Mesenchymal stem cell (in vitro differentiated cells and primary cell): ENCODE results near the gene SLC25A21.

Experiments used
- DNase-seq: peaks from one replicate; pipeline ENCODE4 v3.0.0-alpha.2; 2013
- H2AFZ ChIP-seq: one replicate; pipeline ENCODE4 v1.6.1; 2013; ENCODE audit warnings: low read depth, mild to moderate bottlenecking, control low read depth, inconsistent platforms, low read length, moderate library complexity
- H2AK5ac ChIP-seq: 2 replicates; pipeline ENCODE4 v1.6.1; 2013; ENCODE audit warnings: low read length, moderate library complexity, mild to moderate bottlenecking, inconsistent platforms; ENCODE audit not compliant: severe bottlenecking
- H2BK120ac ChIP-seq: one replicate; pipeline ENCODE4 v1.6.1; 2013; ENCODE audit warnings: low read depth, mild to moderate bottlenecking, inconsistent platforms, low read length, moderate library complexity
- H2BK12ac ChIP-seq, 2 experiments: one replicate each; pipeline ENCODE4 v1.6.1; 2013; ENCODE audit warnings: inconsistent platforms in 2 of 2, low read length in 2 of 2, mild to moderate bottlenecking in 2 of 2, moderate library complexity in 2 of 2, control low read depth in 1 of 2
- H2BK15ac ChIP-seq: one replicate; pipeline ENCODE4 v1.6.1; 2013; ENCODE audit warnings: mild to moderate bottlenecking, low read depth, inconsistent platforms; ENCODE audit not compliant: poor library complexity, severe bottlenecking
- H2BK5ac ChIP-seq: 2 replicates; pipeline ENCODE4 v1.6.1; 2013; ENCODE audit warnings: low read depth, mild to moderate bottlenecking, low read length, control low read depth, inconsistent platforms; ENCODE audit not compliant: poor library complexity, severe bottlenecking
- H3K14ac ChIP-seq, 2 experiments: one replicate each; pipeline ENCODE4 v1.6.1; 2013; ENCODE audit warnings: inconsistent platforms in 2 of 2, low read length in 2 of 2, control low read depth in 1 of 2, mild to moderate bottlenecking in 1 of 2, moderate library complexity in 1 of 2
- H3K18ac ChIP-seq, 2 experiments: one replicate each; pipeline ENCODE4 v1.6.1; 2013; ENCODE audit warnings: inconsistent platforms in 2 of 2, low read length in 2 of 2, control low read depth in 1 of 2, low read depth in 1 of 2, mild to moderate bottlenecking in 1 of 2
- H3K23ac ChIP-seq, 2 experiments: one replicate each; pipeline ENCODE4 v1.6.1; 2013; ENCODE audit warnings: inconsistent platforms in 2 of 2, low read length in 2 of 2, mild to moderate bottlenecking in 2 of 2, moderate library complexity in 2 of 2, control low read depth in 1 of 2
- H3K27ac ChIP-seq: 2 replicates; pipeline ENCODE4 v1.5.1; 2013; ENCODE audit warnings: mild to moderate bottlenecking, moderate library complexity, low read length, control low read depth, inconsistent platforms; ENCODE audit not compliant: poor library complexity, severe bottlenecking
- H3K27me3 ChIP-seq, 2 experiments: 2 replicates each; pipeline versions ENCODE4 v1.6.1 to v1.7.0; 2013; ENCODE audit warnings: low read length in 2 of 2, mild to moderate bottlenecking in 2 of 2, moderate library complexity in 2 of 2, control low read depth in 1 of 2, inconsistent platforms in 1 of 2; ENCODE audit not compliant: control insufficient read depth in 1 of 2, insufficient read depth in 1 of 2
- H3K36me3 ChIP-seq, 2 experiments: 2 replicates each; pipeline versions ENCODE4 v1.6.1 to v1.7.0; 2013; ENCODE audit warnings: low read length in 2 of 2, control low read depth in 1 of 2, inconsistent platforms in 1 of 2, low read depth in 1 of 2, mild to moderate bottlenecking in 1 of 2; ENCODE audit not compliant: insufficient read depth in 2 of 2, control insufficient read depth in 1 of 2
- H3K4ac ChIP-seq, 2 experiments: one replicate each; pipeline ENCODE4 v1.6.1; 2013; ENCODE audit warnings: inconsistent platforms in 2 of 2, low read length in 2 of 2, mild to moderate bottlenecking in 2 of 2, moderate library complexity in 2 of 2, control low read depth in 1 of 2, low read depth in 1 of 2
- H3K4me1 ChIP-seq: 2 replicates; pipeline ENCODE4 v1.6.1; 2013; ENCODE audit warnings: low read depth, low read length, control low read depth; ENCODE audit not compliant: control insufficient read depth, insufficient read depth
- H3K4me2 ChIP-seq: 2 replicates; pipeline ENCODE4 v1.6.1; 2013; ENCODE audit warnings: low read length, mild to moderate bottlenecking, inconsistent platforms; ENCODE audit not compliant: poor library complexity, severe bottlenecking
- H3K4me3 ChIP-seq, 2 experiments: 2 replicates each; pipeline versions ENCODE4 v1.5.1 to v1.7.0; 2013; ENCODE audit warnings: low read length in 2 of 2, mild to moderate bottlenecking in 2 of 2, control low read depth in 1 of 2, low read depth in 1 of 2; ENCODE audit not compliant: insufficient read depth in 1 of 2
- H3K79me1 ChIP-seq: replicated peaks from 2 replicates; pipeline ENCODE4 v1.6.1; 2013; ENCODE audit warnings: mild to moderate bottlenecking, control low read depth, low read length, inconsistent platforms; ENCODE audit not compliant: poor library complexity, severe bottlenecking
- H3K9ac ChIP-seq: 2 replicates; pipeline ENCODE4 v1.7.0; 2013; ENCODE audit warnings: mild to moderate bottlenecking, low read length, moderate library complexity
- H3K9me3 ChIP-seq: 2 replicates; pipeline ENCODE4 v1.7.0; 2013; ENCODE audit warnings: mild to moderate bottlenecking, low read length; ENCODE audit not compliant: control insufficient read depth
- H4K8ac ChIP-seq: one replicate; pipeline ENCODE4 v1.6.1; 2013; ENCODE audit warnings: inconsistent platforms, mild to moderate bottlenecking, low read length, moderate library complexity
- H4K91ac ChIP-seq: one replicate; pipeline ENCODE4 v1.6.1; 2013; ENCODE audit warnings: mild to moderate bottlenecking, low read length, inconsistent platforms
- WGBS: methylation state at CpG from one replicate; pipeline ENCODE4 v1.1.7; 2013; ENCODE audit warnings: mixed read lengths; 5-methylcytosine and 5-hydroxymethylcytosine counted together

Gene SLC25A21

GRCh38 chr14:37140176-37140575 lies 32.2 kb downstream of the SLC25A21 start:
- no peak overlapping the region for H3K9ac ChIP-seq
- no peak overlapping the region for H3K18ac ChIP-seq
- H3K23ac ChIP-seq, result no peak overlapping the region
- no peaks in the 10 kb centered on the region for H3K36me3 ChIP-seq
- H3K4me3 ChIP-seq, result no peak overlapping the region
- H4K8ac ChIP-seq, result no peak overlapping the region
- no peak overlapping the region for H2AK5ac ChIP-seq
- H2BK120ac ChIP-seq, result no peak overlapping the region
- no peak for DNase-seq
- no peak overlapping the region for H2BK5ac ChIP-seq
- H2BK12ac ChIP-seq, result no peak overlapping the region
- H3K79me1 ChIP-seq, result peaks cover under 1% of the 10 kb centered on the region
- H2BK15ac ChIP-seq, result no peak overlapping the region
- H2AFZ ChIP-seq, result no peak overlapping the region
- no peak overlapping the region for H3K4ac ChIP-seq
- H3K27ac ChIP-seq, result peak overlapping the region; percentile 95
- no peak overlapping the region for H4K91ac ChIP-seq
- H3K4me1 ChIP-seq, result peaks cover 9% of the 10 kb centered on the region
- H3K27me3 ChIP-seq, result no peaks in the 10 kb centered on the region
- peak overlapping the region; percentile 7 for H3K4me2 ChIP-seq
- no peaks in the 10 kb centered on the region for H3K9me3 ChIP-seq
- H3K14ac ChIP-seq, result no peak overlapping the region
- no CpG with 5 or more reads among the region's 2 CpGs for WGBS

- no peak overlapping the region for H2BK15ac ChIP-seq
- H3K9me3 ChIP-seq, result no peaks in the 10 kb centered on the region
- WGBS, result 72% methylated on average over 3 of the region's 3 CpGs
- H2BK12ac ChIP-seq, result no peak overlapping the region
- no peak overlapping the region for H3K23ac ChIP-seq
- peak overlapping the region; percentile 7 for H3K4me2 ChIP-seq
- peak overlapping the region; percentile 95 for H3K27ac ChIP-seq
- no peaks in the 10 kb centered on the region for H3K27me3 ChIP-seq
- no peak overlapping the region for H3K4me3 ChIP-seq
- H2AK5ac ChIP-seq, result no peak overlapping the region
- no peak for DNase-seq
- peaks cover 1% of the 10 kb centered on the region for H3K79me1 ChIP-seq
- H3K4ac ChIP-seq, result no peak overlapping the region
- no peak overlapping the region for H3K9ac ChIP-seq
- no peak overlapping the region for H4K91ac ChIP-seq
- H2AFZ ChIP-seq, result no peak overlapping the region
- peaks cover 9% of the 10 kb centered on the region for H3K4me1 ChIP-seq
- H2BK120ac ChIP-seq, result no peak overlapping the region
- no peak overlapping the region for H3K14ac ChIP-seq
- no peaks in the 10 kb centered on the region for H3K36me3 ChIP-seq
- H3K18ac ChIP-seq, result no peak overlapping the region
- H4K8ac ChIP-seq, result no peak overlapping the region
- H2BK5ac ChIP-seq, result peak overlapping the region; percentile 14
Measured at GRCh38 chr14:37139710-37140109, 32.7 kb downstream of the SLC25A21 start.

- Histone ChIP-seq H3K4me2 (no peak overlapping the region), H3K27ac (no peak overlapping the region), H3K36me3 (no peaks in the 10 kb centered on the region), H2BK5ac (no peak overlapping the region), H3K4ac (no peak overlapping the region), H3K14ac (no peak overlapping the region), H3K4me1 (peaks cover 8% of the 10 kb centered on the region), H4K91ac (no peak overlapping the region), H2BK12ac (no peak overlapping the region), H3K9me3 (no peaks in the 10 kb centered on the region), H2BK15ac (no peak overlapping the region), H4K8ac (no peak overlapping the region), H3K9ac (no peak overlapping the region), H2AFZ (no peak overlapping the region), H2AK5ac (no peak overlapping the region), H3K79me1 (peaks cover 1% of the 10 kb centered on the region), H3K18ac (no peak overlapping the region), H2BK120ac (no peak overlapping the region), H3K4me3 (no peak overlapping the region), H3K23ac (no peak overlapping the region), H3K27me3 (no peaks in the 10 kb centered on the region)
- no CpG with 5 or more reads among the region's 2 CpGs for WGBS
- DNase-seq, result no peak
Measured at GRCh38 chr14:37138898-37139297, 33.5 kb downstream of the SLC25A21 start.

GRCh38 chr14:37133284-37133913 lies 39.0 kb downstream of the SLC25A21 start:
- H3K4ac ChIP-seq, result no peak overlapping the region
- no peak overlapping the region for H2BK12ac ChIP-seq
- no peak overlapping the region for H3K9ac ChIP-seq
- H2BK120ac ChIP-seq, result no peak overlapping the region
- H3K27ac ChIP-seq, result no peak overlapping the region
- no peak for DNase-seq
- H4K8ac ChIP-seq, result no peak overlapping the region
- no peaks in the 10 kb centered on the region for H3K9me3 ChIP-seq
- H3K4me3 ChIP-seq, result no peak overlapping the region
- H3K27me3 ChIP-seq, result no peaks in the 10 kb centered on the region
- peaks cover 1% of the 10 kb centered on the region for H3K79me1 ChIP-seq
- no peak overlapping the region for H3K4me2 ChIP-seq
- no peak overlapping the region for H2AK5ac ChIP-seq
- no peak overlapping the region for H3K18ac ChIP-seq
- no peak overlapping the region for H2AFZ ChIP-seq
- no peak overlapping the region for H4K91ac ChIP-seq
- WGBS, result 82% methylated on average over 3 of the region's 3 CpGs
- H2BK15ac ChIP-seq, result no peak overlapping the region
- H2BK5ac ChIP-seq, result no peak overlapping the region
- H3K14ac ChIP-seq, result no peak overlapping the region
- H3K23ac ChIP-seq, result no peak overlapping the region
- H3K36me3 ChIP-seq, result no peaks in the 10 kb centered on the region
- peaks cover 1% of the 10 kb centered on the region for H3K4me1 ChIP-seq
